GM21576 (cell line): ENCODE measurements around the gene SGIP1.

Experiments used
- ATAC-seq: cut with Tn5 transposase; IDR thresholded peaks from one replicate; pipeline ENCODE4 v1.9.1; 2021; ENCODE audit warnings: mild to moderate bottlenecking, moderate library complexity; ENCODE audit not compliant: unreplicated experiment

SGIP1 gene

GRCh38 chr1:66533804-66534740 is at the start of gene SGIP1:
SGIP1 (plus strand) TSS chr1:66534153; CDS start chr1:66534359, 206 bp downstream.
- no peak for ATAC-seq

- no peak for ATAC-seq
Measured at GRCh38 chr1:66489151-66489550, 44.8 kb upstream of the SGIP1 start.

GRCh38 chr1:66489972-66490601 is 43.9 kb upstream of the SGIP1 start:
- no peak for ATAC-seq

- ATAC-seq = no peak
Measured at GRCh38 chr1:66490816-66491215, 43.1 kb upstream of the SGIP1 start.

GRCh38 chr1:66492424-66492823 is 41.5 kb upstream of the SGIP1 start:
- ATAC-seq = no peak

- no peak for ATAC-seq
Measured at GRCh38 chr1:66493731-66494130, 40.2 kb upstream of the SGIP1 start.

- no peak for ATAC-seq
Measured at GRCh38 chr1:66494482-66494881, 39.5 kb upstream of the SGIP1 start.

- ATAC-seq = no peak
Measured at GRCh38 chr1:66495495-66495894, 38.5 kb upstream of the SGIP1 start.

GRCh38 chr1:66497910-66498309 is 36.0 kb upstream of the SGIP1 start:
- no peak for ATAC-seq

- ATAC-seq = no peak
Measured at GRCh38 chr1:66500301-66500700, 33.7 kb upstream of the SGIP1 start.

GRCh38 chr1:66502086-66502485 is 31.9 kb upstream of the SGIP1 start:
- no peak for ATAC-seq

GRCh38 chr1:66503841-66504470 is 30.0 kb upstream of the SGIP1 start:
- no peak for ATAC-seq

- ATAC-seq = no peak
Measured at GRCh38 chr1:66505671-66506392, 28.1 kb upstream of the SGIP1 start.

- no peak for ATAC-seq
Measured at GRCh38 chr1:66506393-66506687, 27.6 kb upstream of the SGIP1 start.

GRCh38 chr1:66506991-66507390 is 27.0 kb upstream of the SGIP1 start:
- no peak for ATAC-seq

- no peak for ATAC-seq
Measured at GRCh38 chr1:66510407-66510806, 23.5 kb upstream of the SGIP1 start.

- no peak for ATAC-seq
Measured at GRCh38 chr1:66511118-66511517, 22.8 kb upstream of the SGIP1 start.

- no peak for ATAC-seq
Measured at GRCh38 chr1:66517959-66518358, 16.0 kb upstream of the SGIP1 start.

- no peak for ATAC-seq
Measured at GRCh38 chr1:66518654-66519053, 15.3 kb upstream of the SGIP1 start.

- ATAC-seq = no peak
Measured at GRCh38 chr1:66519992-66520391, 14.0 kb upstream of the SGIP1 start.

- no peak for ATAC-seq
Measured at GRCh38 chr1:66520655-66521054, 13.3 kb upstream of the SGIP1 start.
